DMS79 (cell line): ENCODE data around the gene COLGALT1.
A peak's percentile ranks its signal among the peaks of the same experiment; 100 is the strongest.
"Not testable (repeated sequence)": the region's sequence is repeated elsewhere in the genome, so short reads cannot be mapped to it uniquely, and the experiment has no call there.

Source experiments
- DNase-seq: peaks from one replicate; lab custom pipeline; 2025; lab: John Stamatoyannopoulos, UW

COLGALT1 gene

DNA sequence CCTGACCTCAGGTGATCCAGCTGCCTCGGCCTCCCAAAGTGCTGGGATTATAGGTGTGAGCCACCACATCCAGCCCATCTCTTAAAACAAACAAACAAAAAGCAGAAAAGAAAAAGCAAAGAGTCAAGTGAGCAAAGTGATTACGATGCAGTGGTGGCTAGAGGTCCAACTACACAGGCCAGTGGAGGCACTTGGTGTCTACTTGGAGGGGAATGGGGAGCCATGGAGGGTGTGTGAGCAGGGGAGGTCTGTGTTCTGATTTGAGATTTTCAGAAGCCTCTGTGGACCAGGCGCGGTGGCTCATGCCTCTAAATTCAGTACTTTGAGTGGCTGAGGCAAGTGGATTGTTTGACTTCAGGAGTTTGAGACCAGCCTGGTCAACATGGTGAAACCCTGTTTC lies 6.6 kb downstream of the COLGALT1 start:
- DNase-seq, result no peak

DNA sequence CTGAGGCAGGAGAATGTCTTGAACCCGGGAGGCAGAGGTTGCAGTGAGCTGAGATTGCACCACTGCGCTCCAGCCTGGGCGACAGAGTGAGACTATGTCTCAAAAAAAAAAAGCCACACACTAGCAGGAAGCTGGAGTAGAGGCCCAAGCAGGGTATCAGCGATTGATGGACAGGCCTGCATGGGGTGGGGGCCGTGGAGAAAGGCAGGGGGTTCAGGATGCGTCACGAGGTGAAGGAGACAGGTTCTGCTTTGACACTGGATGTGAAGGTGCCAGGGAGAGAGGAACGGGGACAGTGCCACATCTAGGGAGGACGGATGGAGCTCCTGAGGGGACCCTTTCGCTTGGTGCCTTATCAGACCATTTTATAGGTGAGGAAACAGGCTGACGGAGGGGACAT lies 7.1 kb downstream of the COLGALT1 start:
- no peak for DNase-seq

DNA sequence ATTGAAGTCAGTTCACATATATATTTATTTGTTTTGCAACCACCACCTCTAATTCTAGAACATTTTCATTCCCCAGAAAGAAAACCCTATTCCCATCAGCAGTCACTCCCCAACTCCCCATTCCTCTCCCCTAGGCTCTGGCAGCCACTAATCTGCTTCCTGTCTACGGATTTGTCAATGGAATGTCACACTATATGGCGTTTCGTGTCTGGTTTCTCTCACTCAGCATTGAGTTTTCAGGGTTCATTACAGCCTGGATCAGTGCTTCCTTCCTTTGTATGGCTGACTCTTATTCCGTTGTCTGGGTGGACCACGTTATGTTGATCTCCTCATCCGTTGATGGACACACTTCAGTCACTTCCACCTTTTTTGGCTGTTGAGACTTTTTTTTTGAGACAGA lies 9.3 kb downstream of the COLGALT1 start:
- no peak for DNase-seq

DNA sequence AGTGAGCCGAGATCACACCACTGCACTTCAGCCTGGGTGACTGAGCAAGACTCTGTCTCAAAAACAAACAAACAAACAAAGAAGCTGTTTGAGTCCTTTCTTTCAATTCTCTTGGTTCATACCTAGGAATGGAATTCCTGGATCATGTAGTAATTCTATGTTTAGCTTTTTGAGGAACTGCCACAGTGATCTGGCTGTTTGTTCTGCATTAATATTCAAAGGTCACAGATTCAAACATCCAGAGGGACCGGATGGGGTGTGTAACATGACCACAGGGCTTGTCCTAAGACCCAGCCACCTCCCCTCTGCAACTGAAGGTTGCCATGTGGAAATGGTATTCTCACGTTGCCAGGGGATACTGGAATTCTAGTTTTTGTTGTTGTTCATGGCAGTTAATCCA lies 10.2 kb downstream of the COLGALT1 start:
- DNase-seq, result no peak

DNA sequence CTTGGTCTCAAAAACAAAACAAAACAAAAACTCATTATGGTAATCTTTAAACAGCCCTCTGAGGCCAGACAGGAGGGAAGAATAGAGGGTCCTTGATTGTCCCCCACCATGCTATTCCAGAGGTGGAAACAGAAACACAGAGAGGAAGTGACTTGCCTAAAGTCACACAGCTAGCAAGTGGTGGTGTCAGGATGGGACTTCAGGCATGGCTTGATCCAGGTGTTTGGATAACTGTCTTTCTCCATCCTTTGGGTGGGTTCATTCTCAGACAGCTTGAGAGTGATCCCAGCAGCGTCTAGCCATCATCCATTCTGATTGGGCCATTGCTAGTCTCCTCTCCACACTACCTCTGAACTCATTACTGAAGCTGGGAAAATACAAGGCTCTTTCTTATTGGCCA lies 12.5 kb downstream of the COLGALT1 start:
- DNase-seq, result no peak

DNA sequence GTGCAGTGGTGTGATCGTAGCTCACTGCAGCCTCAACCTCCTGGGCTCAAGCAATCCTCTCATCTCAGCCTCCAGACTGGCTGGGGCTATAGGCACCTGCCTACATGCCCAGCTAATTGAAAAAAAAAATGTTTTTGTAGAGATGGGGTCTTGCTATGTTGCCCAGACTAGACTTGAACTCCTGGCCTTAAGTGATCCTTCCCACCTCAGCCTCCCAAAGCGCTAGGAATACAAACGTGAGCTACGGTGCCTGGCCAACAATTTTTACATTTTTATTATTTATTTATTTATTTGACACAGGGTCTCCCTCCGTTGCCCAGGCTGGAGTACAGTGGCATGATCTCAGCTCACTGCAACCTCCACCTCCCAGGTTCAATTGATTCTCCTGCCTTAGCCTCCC lies 14.8 kb downstream of the COLGALT1 start:
- DNase-seq, result not testable (repeated sequence)

DNA sequence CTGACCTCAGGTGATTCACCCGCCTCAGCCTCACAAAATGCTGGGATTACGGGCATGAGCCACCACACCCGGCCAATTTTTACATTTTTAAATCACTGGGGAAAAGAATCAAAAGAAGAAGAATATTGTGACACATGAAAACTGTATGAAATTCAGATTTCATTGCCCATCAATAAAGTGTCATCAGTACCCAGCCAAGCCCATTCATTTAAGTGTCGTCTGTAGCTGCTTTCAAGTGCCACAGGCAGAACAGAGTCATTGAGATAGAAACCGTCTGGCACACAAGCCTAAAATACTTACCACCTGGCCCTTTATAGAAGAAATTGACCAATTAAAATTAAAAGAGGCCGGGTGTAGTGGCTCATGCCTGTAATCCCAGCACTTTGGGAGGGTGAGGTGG lies 15.3 kb downstream of the COLGALT1 start:
- peak; percentile 33 for DNase-seq

DNA sequence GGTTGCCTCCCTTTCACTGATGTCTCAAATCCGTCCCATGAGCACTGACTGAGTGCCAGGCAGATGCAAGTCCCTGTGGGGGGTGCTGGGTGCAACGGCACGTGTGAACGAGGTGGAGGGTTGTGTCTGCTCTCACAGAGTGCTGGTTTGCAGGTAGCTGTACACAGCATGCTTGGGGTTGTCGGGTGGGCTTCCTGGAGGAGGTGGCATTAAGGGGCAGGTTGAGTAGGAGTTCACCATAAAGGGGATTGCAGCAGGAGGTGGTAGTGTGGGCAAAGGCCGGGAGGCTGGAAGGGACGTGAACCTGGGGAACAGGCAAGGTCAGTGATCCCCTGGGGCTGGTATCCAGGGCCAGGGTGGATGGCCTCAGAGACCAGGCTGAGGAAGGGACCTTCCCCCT lies 17.2 kb downstream of the COLGALT1 start:
- DNase-seq, result no peak

DNA sequence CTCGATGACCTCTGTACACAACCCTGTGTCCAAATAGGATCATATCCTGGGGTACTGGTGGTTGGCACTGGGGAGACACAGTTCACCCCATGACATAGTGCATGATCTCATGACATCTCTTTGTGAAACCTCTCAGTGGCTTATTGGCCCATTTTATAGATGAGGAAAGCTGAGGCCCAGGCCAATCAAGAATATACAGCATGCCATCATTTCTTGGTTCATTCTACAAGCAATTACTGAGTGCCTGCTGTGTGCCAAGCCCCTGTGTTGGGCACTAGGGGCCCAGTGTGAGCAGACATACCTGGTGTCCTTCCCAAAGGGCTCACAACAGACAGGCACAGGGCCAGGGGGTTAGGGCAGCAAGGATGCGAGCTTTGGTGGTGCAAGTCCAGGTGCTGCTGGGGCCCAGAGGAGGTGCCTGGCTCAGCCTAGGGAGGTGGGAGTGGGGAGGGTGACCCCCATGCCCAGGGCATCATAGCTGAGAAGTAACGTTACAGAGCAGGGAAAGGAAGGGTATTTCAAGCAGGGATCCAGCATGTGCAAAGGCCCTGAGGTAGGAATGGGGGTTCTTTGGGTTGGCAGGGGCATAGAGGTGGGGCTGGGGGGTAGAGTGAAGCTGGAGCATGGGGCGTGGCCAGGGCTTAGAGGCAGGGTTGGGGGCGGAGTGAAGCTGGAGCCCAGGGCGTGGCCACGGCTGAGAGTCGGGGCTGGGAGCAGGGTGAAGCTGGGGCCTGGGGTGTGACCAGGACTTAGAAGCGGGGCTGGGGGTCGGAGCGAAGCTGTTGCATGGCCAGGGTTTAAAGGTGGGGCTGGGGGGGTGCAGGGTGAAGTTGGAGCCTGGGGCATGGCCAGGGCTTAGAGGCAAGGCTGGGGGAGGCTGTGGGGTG lies 20.7 kb downstream of the COLGALT1 start:
- no peak for DNase-seq

DNA sequence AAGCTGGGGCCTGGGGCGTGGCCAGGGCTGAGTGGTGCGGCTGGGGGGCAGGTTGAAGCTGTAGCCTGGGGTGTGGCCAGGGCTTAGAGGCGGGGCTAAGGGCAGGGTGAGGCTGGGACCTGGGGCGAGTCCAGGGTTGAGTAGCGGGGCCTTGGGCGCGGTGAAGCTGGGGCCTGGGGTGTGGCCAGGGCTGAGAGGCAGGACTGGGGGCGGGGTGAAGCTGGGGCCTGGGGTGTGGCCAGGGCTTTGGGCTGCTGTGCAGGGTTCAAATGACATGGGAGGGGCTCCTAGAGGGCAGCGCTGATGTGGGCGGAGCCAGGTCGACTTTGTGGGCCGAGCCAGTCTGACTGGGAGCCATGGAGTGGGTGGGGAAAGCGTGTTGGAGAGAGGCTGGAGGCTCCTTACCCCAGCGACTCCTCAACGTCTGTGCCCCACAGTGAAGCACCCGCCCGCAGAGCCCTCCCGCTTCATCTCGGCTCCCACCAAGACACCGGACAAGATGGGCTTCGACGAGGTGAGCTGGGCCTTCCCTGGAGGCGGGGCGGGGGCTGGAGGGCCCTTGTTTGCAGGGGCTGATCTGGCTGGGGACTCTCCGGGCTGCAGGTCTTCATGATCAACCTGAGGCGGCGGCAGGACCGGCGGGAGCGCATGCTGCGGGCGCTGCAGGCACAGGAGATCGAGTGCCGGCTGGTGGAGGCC lies 21.5 kb downstream of the COLGALT1 start:
- DNase-seq, result no peak

DNA sequence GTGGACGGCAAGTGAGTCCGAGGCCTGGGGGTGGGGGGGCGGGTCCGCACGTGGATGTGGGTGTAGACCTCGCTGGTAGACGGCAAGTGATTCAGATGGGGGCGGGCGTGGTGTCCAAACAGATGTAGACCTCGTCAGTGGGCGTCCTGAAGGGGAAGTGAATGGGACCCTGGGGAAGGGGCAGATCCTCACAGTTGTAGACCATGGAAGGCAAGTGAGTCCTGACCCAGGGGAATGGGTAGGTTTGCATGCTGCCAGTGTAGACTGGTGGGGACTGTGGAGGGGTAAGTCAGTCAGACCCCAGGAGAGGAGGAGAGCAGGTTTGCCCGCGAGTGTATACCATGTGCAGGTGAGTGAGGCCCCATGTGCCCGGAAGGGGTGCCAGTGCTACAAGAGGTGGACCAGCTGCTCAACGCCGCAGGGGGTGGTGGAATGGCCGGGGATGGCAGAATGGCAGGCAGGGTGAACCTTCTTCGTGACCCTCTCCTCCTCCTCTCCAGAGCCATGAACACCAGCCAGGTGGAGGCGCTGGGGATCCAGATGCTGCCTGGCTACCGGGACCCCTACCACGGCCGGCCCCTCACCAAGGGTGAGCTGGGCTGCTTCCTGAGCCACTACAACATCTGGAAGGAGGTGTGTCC lies 22.1 kb downstream of the COLGALT1 start:
- no peak for DNase-seq

DNA sequence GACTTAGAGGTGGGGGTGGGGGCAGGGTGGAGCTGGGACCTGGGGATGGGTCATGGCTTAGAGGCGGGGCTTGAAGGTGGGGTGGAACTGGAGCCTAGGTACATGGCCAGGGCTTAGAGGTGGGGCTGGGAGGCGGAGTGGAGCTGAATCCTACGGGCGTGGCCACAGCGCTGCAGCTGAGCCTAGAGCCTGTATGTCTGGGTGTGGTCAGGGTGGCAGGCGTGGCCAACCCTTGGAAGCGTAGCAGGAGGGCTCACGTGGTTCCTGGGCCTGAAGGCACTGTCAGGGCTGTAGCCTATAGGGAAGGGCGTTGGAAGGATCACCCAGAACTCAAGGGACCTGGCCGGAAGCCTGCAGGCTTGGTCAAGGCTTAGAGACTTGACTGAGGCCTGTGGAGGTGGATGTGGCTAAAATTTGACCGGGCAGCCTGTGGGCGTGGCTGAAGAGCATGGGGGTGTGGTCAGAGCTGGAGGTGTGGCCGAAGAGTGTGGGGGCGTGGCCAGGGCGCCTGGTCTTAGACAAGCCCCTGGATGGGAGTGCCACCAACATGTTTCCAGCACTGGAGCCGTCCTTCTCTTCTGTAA lies 24.3 kb downstream of the COLGALT1 start:
- no peak for DNase-seq

DNA sequence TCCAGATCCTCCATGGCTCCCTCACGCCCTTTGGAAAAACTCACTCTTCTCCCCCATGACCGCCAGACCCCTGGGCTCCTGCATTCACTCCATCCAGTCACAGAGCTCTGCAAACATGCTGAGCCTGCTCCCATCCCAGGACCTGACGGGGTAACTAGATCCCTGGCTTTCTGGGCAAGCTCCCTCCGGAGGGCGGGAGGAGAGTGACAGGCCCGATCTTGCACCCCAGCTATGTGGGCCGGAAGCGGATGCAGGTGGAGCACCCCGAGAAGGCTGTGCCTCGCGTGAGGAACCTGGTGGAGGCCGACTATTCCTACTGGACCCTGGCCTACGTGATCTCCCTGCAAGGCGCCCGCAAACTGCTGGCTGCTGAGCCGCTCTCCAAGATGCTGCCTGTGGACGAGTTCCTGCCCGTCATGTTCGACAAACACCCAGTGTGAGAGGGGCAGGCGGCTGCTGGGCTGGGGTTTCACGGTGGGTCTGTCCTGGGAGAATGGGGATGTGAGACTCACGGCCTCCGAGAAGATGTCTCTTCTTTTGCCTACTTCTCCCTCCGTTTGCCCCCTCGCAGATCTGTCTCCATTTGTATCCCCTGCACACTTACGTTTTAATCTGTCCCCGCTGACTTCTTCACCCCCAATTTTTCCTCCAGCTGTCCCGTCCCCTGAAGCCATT lies 25.2 kb downstream of the COLGALT1 start:
- DNase-seq, result no peak

DNA sequence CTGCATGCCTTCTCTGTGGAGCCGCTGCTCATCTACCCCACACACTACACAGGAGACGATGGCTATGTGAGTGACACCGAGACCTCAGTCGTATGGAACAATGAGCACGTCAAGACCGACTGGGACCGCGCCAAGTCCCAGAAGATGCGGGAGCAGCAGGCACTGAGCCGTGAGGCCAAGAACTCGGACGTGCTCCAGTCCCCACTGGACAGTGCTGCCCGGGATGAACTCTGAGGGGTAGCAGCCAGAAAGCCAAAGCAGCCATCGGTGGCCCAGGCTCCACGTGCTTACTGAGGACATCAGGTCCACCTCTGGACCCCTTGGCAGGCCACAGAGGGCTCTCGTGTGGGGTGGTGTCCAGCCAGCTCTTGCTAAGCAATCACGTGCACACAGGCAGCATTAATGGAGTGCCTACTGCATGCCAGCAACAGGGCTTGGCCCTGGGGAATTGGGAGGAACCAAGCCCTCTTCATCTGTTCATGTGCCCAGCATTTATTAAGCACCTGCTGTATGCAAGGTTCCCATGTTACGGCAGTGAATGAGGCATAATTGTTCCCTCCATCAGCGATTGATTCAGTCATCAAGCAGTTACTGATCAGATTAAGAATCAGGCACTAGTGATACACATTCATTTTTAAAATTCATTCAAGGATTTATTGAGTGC lies 25.9 kb downstream of the COLGALT1 start:
- DNase-seq, result no peak

DNA sequence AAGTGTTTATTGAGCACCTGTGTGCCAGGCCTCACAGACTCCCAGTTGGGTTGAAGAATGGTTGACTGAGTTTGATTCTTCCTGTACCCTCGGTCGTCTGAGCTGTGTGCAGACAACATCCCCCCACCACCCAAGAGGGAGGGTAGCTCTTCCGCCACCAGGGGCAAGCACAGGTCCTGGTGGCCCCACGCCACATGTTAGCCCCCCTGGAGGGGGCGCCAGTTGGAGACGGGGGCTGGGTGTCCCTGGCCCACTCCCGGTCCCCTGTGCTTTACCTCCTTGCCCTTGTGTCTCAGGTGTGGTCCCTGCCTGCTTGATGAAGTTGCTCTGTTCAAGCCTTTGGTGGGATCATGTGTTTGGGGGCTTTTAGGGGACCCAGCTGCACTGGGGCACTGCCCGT lies 27.2 kb downstream of the COLGALT1 start:
- DNase-seq, result no peak

DNA sequence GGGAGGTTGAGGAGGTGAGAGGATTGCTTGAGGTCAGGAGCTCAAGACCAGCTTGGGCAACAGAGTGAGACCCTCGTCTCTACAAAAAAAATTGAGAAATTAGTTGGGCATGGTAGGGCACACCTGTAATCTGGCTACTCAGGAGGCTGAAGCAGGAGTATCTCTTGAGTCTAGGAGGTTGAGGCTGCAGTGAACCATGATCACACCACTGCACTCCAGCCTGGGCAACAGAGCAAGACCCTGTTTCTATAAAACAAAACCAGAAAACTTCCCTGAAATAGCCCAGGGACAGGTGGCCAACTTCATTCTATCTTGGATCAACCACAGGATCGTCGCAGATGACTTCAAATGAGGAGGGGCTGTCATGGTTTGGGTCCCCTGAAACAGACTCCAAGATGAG lies 28.7 kb downstream of the COLGALT1 start:
- peak; percentile 6 for DNase-seq

DNA sequence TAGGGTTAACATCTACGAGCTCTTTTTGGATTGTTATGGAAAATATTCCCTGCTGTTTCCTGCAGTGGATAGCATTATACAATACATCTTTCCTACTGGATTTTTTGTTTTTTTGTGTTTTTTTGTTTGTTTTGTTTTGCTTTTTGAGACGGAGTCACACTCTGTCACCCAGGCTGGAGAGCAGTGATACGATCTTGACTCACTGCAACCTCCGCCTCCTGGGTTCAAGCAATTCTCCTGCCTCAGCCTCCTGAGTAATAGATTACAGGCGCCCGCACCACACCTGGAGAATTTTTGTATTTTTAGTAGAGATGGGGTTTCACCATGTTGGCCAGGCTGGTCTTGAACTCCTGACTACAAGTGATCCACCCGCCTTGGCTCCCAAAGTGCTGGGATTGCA lies 29.9 kb downstream of the COLGALT1 start:
- DNase-seq, result not testable (repeated sequence)

DNA sequence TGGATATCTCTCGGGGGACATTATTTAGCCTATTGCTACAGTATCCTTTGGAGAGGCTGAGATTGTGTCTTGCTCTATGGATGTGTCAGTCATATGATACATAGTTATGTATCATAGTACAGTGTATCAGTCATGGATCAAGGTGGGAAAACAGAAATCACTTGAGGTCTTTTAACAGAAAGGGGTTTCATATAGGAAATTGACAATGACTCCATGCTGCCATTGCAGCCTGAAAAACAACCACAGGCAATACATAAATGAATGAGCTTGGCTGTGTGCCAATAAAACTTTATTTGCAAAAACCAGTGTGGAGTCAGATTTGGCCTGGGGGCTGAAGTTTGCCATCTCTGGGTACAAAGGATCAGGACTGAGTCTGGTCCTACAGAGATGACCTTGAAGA lies 35.4 kb downstream of the COLGALT1 start:
- DNase-seq, result no peak

DNA sequence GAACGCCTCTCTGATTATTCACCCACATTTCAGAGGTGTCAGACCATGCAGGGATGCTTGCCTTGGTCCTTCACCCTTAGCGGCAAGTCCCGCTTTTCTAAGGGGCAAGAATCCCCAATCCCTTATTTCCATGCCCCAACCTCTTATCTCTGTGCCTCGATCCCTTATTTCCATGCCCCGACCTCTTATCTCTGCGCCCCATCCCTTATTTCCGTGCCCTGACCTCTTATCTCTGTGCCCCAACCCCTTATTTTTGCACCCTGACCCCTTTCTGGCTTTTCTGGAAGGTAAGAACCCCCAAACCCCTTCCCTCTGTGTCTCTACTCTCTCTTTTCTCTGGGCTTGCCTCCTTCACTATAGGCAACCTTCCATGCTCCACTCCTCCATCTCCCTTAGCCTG lies 38.8 kb downstream of the COLGALT1 start:
- DNase-seq, result not testable (repeated sequence)

DNA sequence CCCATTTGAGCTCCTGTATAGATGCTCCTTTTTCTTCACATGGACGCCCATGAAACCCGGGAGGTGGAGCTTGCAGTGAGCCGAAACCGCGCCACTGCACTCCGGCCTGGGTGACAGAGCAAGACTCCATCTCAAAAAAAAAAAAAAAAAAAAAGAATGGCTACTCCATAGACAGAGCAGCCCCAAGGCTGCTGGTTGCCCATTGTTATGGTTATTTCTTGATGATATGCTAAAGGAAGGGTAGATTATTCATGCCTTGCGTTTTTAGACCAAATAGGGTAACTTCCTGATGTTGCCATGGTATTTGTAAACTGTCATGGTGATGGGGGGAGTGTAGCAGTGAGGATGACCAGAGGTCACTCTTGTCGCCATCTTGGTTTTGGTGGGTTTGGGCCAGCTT lies 42.6 kb downstream of the COLGALT1 start:
- not testable (repeated sequence) for DNase-seq

DNA sequence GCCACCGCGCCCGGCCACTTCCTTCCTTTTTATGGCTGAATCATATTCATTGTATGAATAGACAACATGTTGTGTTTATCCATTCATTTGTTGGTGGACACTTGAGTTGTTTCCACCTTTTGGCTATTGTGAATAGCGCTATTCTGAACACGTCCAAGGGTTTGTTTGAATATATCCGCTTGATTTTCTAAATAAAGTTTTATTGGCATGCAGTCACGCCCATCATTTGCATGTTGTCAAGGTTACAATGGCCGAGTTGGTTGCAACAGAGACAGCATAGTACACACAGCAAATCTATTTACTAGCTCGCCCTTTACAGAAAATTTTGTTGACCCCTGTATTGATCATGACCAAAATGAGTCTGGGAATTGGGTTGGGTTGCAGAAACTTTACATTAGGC lies 43.5 kb downstream of the COLGALT1 start:
- no peak for DNase-seq

DNA sequence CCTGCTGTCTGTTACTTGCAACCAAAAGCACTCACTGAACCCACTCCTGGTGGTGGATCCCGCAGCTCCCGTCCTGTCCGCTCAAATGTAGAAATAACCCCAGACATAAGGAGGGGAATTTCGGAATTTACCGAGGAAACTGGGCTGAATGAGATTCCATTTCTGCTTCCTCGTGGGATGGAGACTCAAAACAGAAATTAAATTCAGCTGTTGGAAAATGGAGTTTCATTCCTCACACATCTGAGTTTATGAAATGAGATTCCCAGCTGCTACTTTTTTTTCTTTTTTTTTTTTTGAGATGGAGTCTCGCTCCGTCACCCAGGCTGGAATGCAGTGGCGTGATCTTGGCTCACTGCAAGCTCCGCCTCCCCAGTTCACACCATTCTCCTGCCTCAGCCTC lies 44.3 kb downstream of the COLGALT1 start:
- no peak for DNase-seq
